ENCODE measurements around the gene CAMTA2.
A peak's percentile ranks its signal among the peaks of the same experiment; 100 is the strongest.

CAMTA2 gene

GRCh38 chr17:4942760-4943508 is 44.5 kb downstream of the CAMTA2 start:
- DNase-seq (ENCODE audit: low spot score in 2 of 2): no peak
- Histone ChIP-seq H3K4me1 (peaks cover 14% of the 10 kb centered on the region), H3K4me3 (no peak overlapping the region), H3K27me3 (ENCODE audit: low read depth) (no peaks in the 10 kb centered on the region), H3K36me3 (replicated peaks) (peaks cover 69% of the 10 kb centered on the region), H3K9me3 (no peaks in the 10 kb centered on the region)
- in situ Hi-C loops (cut with MboI; ENCODE audit: low sequenced_read_pairs): no loop called here

GRCh38 chr17:4941319-4941610 is 46.2 kb downstream of the CAMTA2 start:
- in situ Hi-C loops (cut with MboI; ENCODE audit: low sequenced_read_pairs): no loop called here
- DNase-seq (ENCODE audit: low spot score in 2 of 2): no peak

GRCh38 chr17:4940555-4941318 is 46.7 kb downstream of the CAMTA2 start:
- no peaks in the 10 kb centered on the region for H3K9me3 ChIP-seq
- H3K4me1 ChIP-seq: peaks cover 14% of the 10 kb centered on the region
- in situ Hi-C loops (cut with MboI; ENCODE audit: low sequenced_read_pairs): no loop called here
- H3K4me3 ChIP-seq: peak overlapping the region; percentile 70
- DNase-seq (ENCODE audit: low spot score in 2 of 2): peak; percentile 90 to 91
- H3K27me3 ChIP-seq (ENCODE audit: low read depth): no peaks in the 10 kb centered on the region
- H3K36me3 ChIP-seq (replicated peaks): peaks cover 64% of the 10 kb centered on the region

More at GRCh38 chr17:4941319-4941610, 46.2 kb downstream of the CAMTA2 start:
- Histone ChIP-seq H3K36me3 (replicated peaks) (peaks cover 69% of the 10 kb centered on the region), H3K4me3 (peak overlapping the region; percentile 70), H3K9me3 (no peaks in the 10 kb centered on the region), H3K4me1 (peaks cover 14% of the 10 kb centered on the region), H3K27me3 (ENCODE audit: low read depth) (no peaks in the 10 kb centered on the region)

- in situ Hi-C loops (cut with MboI; ENCODE audit: low sequenced_read_pairs): no loop called here
- Histone ChIP-seq H3K36me3 (replicated peaks) (peaks cover 56% of the 10 kb centered on the region), H3K9me3 (no peaks in the 10 kb centered on the region), H3K27me3 (ENCODE audit: low read depth) (no peaks in the 10 kb centered on the region), H3K4me1 (peaks cover 14% of the 10 kb centered on the region), H3K4me3 (peak within 1 kb of the TSS; percentile 70)
- DNase-seq (ENCODE audit: low spot score in 2 of 2): peak; percentile 97 to 99
Observed at GRCh38 chr17:4939796-4940554, 47.5 kb downstream of the CAMTA2 start, which contains the start of the genes RNF167 and SLC25A11. Gene RNF167 (plus strand): TSS chr17:4940268. CDS start chr17:4940910, 642 bp downstream. Gene SLC25A11 (minus strand): TSS chr17:4940046. CDS start chr17:4939910, 136 bp downstream.

- no peaks in the 10 kb centered on the region for H3K27me3 ChIP-seq (ENCODE audit: low read depth)
- H3K4me1 ChIP-seq: peaks cover 14% of the 10 kb centered on the region
- in situ Hi-C loops (cut with MboI; ENCODE audit: low sequenced_read_pairs): no loop called here
- H3K4me3 ChIP-seq: peak overlapping the region; percentile 70
- H3K9me3 ChIP-seq: no peaks in the 10 kb centered on the region
- no peak for DNase-seq (ENCODE audit: low spot score in 2 of 2)
- H3K36me3 ChIP-seq (replicated peaks): peaks cover 51% of the 10 kb centered on the region
Observed at GRCh38 chr17:4939546-4939795, 48.0 kb downstream of the CAMTA2 start.

- Histone ChIP-seq H3K9me3 (no peaks in the 10 kb centered on the region), H3K36me3 (replicated peaks) (peaks cover 46% of the 10 kb centered on the region), H3K27me3 (ENCODE audit: low read depth) (no peaks in the 10 kb centered on the region), H3K4me3 (peak overlapping the region; percentile 70), H3K4me1 (peaks cover 14% of the 10 kb centered on the region)
- DNase-seq (ENCODE audit: low spot score in 2 of 2): no peak
- in situ Hi-C loops (cut with MboI; ENCODE audit: low sequenced_read_pairs): no loop called here
Observed at GRCh38 chr17:4938688-4939545, 48.6 kb downstream of the CAMTA2 start.

- DNase-seq (ENCODE audit: low spot score in 2 of 2): no peak
- Histone ChIP-seq H3K4me3 (no peak overlapping the region), H3K9me3 (no peaks in the 10 kb centered on the region), H3K36me3 (replicated peaks) (peaks cover 37% of the 10 kb centered on the region), H3K4me1 (peaks cover 14% of the 10 kb centered on the region), H3K27me3 (ENCODE audit: low read depth) (no peaks in the 10 kb centered on the region)
- in situ Hi-C loops (cut with MboI; ENCODE audit: low sequenced_read_pairs): no loop called here
Observed at GRCh38 chr17:4938069-4938491, 49.4 kb downstream of the CAMTA2 start.

- Histone ChIP-seq H3K4me3 (no peak overlapping the region), H3K27me3 (ENCODE audit: low read depth) (no peaks in the 10 kb centered on the region), H3K36me3 (replicated peaks) (peaks cover 32% of the 10 kb centered on the region), H3K4me1 (peaks cover 14% of the 10 kb centered on the region), H3K9me3 (no peaks in the 10 kb centered on the region)
- in situ Hi-C loops (cut with MboI; ENCODE audit: low sequenced_read_pairs): no loop called here
- DNase-seq (ENCODE audit: low spot score in 2 of 2): no peak
Observed at GRCh38 chr17:4937553-4937952, 49.9 kb downstream of the CAMTA2 start.

- H3K27me3 ChIP-seq (ENCODE audit: low read depth): no peaks in the 10 kb centered on the region
- in situ Hi-C loops (cut with MboI; ENCODE audit: low sequenced_read_pairs): no loop called here
Observed at GRCh38 chr17:4936436-4936835, 51.0 kb downstream of the CAMTA2 start.

GRCh38 chr17:4935650-4936049 is 51.8 kb downstream of the CAMTA2 start:
- in situ Hi-C loops (cut with MboI; ENCODE audit: low sequenced_read_pairs): no loop called here
- Histone ChIP-seq H3K27me3 (ENCODE audit: low read depth) (no peaks in the 10 kb centered on the region), H3K4me1 (peaks cover 6% of the 10 kb centered on the region), H3K4me3 (no peak overlapping the region), H3K9me3 (no peaks in the 10 kb centered on the region), H3K36me3 (replicated peaks) (peaks cover 23% of the 10 kb centered on the region)
- no peak for DNase-seq (ENCODE audit: low spot score in 2 of 2)

More at GRCh38 chr17:4936436-4936835, 51.0 kb downstream of the CAMTA2 start:
- peaks cover 24% of the 10 kb centered on the region for H3K36me3 ChIP-seq (replicated peaks)
- H3K9me3 ChIP-seq: no peaks in the 10 kb centered on the region
- H3K4me1 ChIP-seq: peaks cover 8% of the 10 kb centered on the region
- H3K4me3 ChIP-seq: no peak overlapping the region
- DNase-seq (ENCODE audit: low spot score in 2 of 2): no peak

- Histone ChIP-seq H3K36me3 (replicated peaks) (peaks cover 23% of the 10 kb centered on the region), H3K4me3 (no peak overlapping the region), H3K9me3 (no peaks in the 10 kb centered on the region), H3K27me3 (ENCODE audit: low read depth) (no peaks in the 10 kb centered on the region), H3K4me1 (peaks cover 6% of the 10 kb centered on the region)
- DNase-seq (ENCODE audit: low spot score in 2 of 2): no peak
- in situ Hi-C loops (cut with MboI; ENCODE audit: low sequenced_read_pairs): no loop called here
Observed at GRCh38 chr17:4934173-4934979, 53.1 kb downstream of the CAMTA2 start.

- H3K4me1 ChIP-seq: peaks cover 3% of the 10 kb centered on the region
- no peaks in the 10 kb centered on the region for H3K27me3 ChIP-seq (ENCODE audit: low read depth)
- in situ Hi-C loops (cut with MboI; ENCODE audit: low sequenced_read_pairs): no loop called here
- no peaks in the 10 kb centered on the region for H3K9me3 ChIP-seq
- no peak for DNase-seq (ENCODE audit: low spot score in 2 of 2)
- no peak overlapping the region for H3K4me3 ChIP-seq
- peaks cover 21% of the 10 kb centered on the region for H3K36me3 ChIP-seq (replicated peaks)
Observed at GRCh38 chr17:4933646-4934045, 53.8 kb downstream of the CAMTA2 start.

Data from HAP-1 (cell line).